Measurements from ENCODE around the gene ZNF616. TPM values are rescaled to one million over a fixed set of nuclear protein-coding genes. Genes with fewer than 3 reads are reported as not detected.

ZNF616 gene
- total RNA-seq, 2 experiments from 2014 or later, result 11.2 to 11.7 TPM

DNA sequence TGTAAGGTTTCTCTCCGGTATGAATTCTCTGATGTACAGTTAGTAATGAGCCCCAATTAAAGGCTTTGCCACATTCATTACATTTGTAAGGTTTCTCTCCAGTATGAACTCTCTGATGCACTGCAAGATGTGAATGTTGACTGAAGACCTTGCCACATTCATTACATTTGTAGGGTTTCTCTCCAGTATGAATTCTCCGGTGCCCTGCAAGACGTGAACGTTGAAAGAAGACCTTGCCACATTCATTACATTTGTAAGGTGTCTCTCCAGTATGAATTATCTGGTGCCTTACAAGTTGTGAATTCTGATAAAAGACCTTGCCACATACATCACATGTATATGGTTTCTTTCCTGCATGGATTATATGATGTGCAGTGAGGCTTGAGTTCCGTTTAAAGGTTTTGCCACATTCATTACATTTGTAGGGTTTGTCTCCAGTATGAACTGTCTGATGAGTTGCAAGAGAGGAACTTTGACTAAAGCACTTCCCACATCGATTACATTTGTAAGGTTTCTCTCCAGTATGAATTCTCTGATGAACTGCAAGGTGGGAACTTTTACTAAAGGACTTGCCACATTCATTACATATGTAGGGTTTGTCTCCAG, 73.4 kb downstream of the ZNF616 start:
- Mint-ChIP-seq H3K9me3 (peaks cover 68% of the 10 kb centered on the region), H3K4me1 (ENCODE audit: low read depth) (no peaks in the 10 kb centered on the region), H3K4me3 (no peak overlapping the region)

DNA sequence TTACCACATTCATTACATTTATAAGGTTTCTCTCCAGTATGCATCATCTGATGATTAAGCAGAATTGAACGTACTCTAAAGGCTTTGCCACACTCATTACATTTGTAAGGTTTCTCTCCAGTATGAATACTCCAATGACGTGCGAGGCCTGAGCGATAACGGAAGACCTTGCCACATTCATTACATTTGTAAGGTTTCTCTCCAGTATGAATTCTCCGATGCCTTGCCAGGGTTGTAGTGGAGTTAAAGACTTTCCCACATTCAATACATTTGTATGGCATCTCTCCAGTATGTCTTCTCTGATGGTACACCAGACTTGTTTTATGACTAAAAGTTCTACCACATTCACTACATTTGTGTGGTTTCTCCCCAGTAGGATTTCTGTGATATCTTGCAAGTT, 74.3 kb downstream of the ZNF616 start:
- H3K27me3 Mint-ChIP-seq, result no peaks in the 10 kb centered on the region
- no peaks in the 10 kb centered on the region for H3K4me1 Mint-ChIP-seq (ENCODE audit: low read depth)
- ATAC-seq, result no peak
- no peak overlapping the region for H3K4me3 Mint-ChIP-seq
- DNase-seq, result no peak
- POLR2A ChIA-PET, result no interaction called here
- TF ChIP-seq, protein P1, sequence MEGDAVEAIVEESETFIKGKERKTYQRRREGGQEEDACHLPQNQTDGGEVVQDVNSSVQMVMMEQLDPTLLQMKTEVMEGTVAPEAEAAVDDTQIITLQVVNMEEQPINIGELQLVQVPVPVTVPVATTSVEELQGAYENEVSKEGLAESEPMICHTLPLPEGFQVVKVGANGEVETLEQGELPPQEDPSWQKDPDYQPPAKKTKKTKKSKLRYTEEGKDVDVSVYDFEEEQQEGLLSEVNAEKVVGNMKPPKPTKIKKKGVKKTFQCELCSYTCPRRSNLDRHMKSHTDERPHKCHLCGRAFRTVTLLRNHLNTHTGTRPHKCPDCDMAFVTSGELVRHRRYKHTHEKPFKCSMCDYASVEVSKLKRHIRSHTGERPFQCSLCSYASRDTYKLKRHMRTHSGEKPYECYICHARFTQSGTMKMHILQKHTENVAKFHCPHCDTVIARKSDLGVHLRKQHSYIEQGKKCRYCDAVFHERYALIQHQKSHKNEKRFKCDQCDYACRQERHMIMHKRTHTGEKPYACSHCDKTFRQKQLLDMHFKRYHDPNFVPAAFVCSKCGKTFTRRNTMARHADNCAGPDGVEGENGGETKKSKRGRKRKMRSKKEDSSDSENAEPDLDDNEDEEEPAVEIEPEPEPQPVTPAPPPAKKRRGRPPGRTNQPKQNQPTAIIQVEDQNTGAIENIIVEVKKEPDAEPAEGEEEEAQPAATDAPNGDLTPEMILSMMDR (IDR thresholded peaks at IDR 0.05), result no peak
- CTCF ChIA-PET, result no interaction called here
- H3K27ac Mint-ChIP-seq, result no peak overlapping the region
- H3K36me3 Mint-ChIP-seq (ENCODE audit: low read depth), result peaks cover 90% of the 10 kb centered on the region
- intact Hi-C loops (cut with micrococcal nuclease), result no loop called here
- peaks cover 67% of the 10 kb centered on the region for H3K9me3 Mint-ChIP-seq

More for the DNA sequence above, 73.4 kb downstream of the ZNF616 start:
- no peaks in the 10 kb centered on the region for H3K27me3 Mint-ChIP-seq
- DNase-seq, result no peak
- ChIA-PET CTCF (no interaction called here), POLR2A (no interaction called here)
- ATAC-seq, result no peak
- intact Hi-C loops (cut with micrococcal nuclease), result no loop called here
- no peak overlapping the region for H3K27ac Mint-ChIP-seq
- peaks cover 92% of the 10 kb centered on the region for H3K36me3 Mint-ChIP-seq (ENCODE audit: low read depth)
- TF ChIP-seq, protein P1 (IDR thresholded peaks at IDR 0.05), result no peak

Other genes starting within 250 kb of the ZNF616 start
- 10 to 100 TPM in 1 of 2 experiments, 1 to 10 TPM in 1; 8.6 to 10.7 TPM for gene ZNF649, start 234.9 kb downstream of the ZNF616 start, total RNA-seq
- gene ZNF613, start 212.5 kb downstream of the ZNF616 start, total RNA-seq, result 1 to 10 TPM; 3.2 to 3.5 TPM
- 1 to 10 TPM; 7.5 to 7.6 TPM for gene ZNF350, start 153.1 kb downstream of the ZNF616 start, total RNA-seq
- 1 to 10 TPM; 8.3 to 9.0 TPM for gene ZNF615, start 131.7 kb downstream of the ZNF616 start, total RNA-seq
- 10 to 100 TPM; 11.9 to 13.3 TPM for gene ZNF614, start 111.6 kb downstream of the ZNF616 start, total RNA-seq
- 10 to 100 TPM; 15.8 to 16.3 TPM for gene ZNF432, start 91.1 kb downstream of the ZNF616 start, total RNA-seq
- gene ZNF841, start 44.2 kb downstream of the ZNF616 start, total RNA-seq, result 10 to 100 TPM; 19.2 to 22.7 TPM
- gene ZNF836, start 31.7 kb upstream of the ZNF616 start, total RNA-seq, result 10 to 100 TPM; 10.3 to 12.6 TPM
- gene PPP2R1A, start 50.1 kb upstream of the ZNF616 start, total RNA-seq, result 100 to 1,000 TPM; 236 to 237 TPM
- 10 to 100 TPM; 30.7 to 32.9 TPM for gene ZNF766, start 129.6 kb upstream of the ZNF616 start, total RNA-seq
- 1 to 10 TPM; 2.6 to 3.2 TPM for gene ZNF480, start 157.2 kb upstream of the ZNF616 start, total RNA-seq
- 1 to 10 TPM; 1.4 to 3.2 TPM for gene ZNF610, start 196.3 kb upstream of the ZNF616 start, total RNA-seq
- gene ZNF880, start 230.0 kb upstream of the ZNF616 start, total RNA-seq, result 10 to 100 TPM; 18.1 to 20.4 TPM

All from activated CD8-positive, alpha-beta T cell treated with anti-CD3 and anti-CD28 coated beads for 36 hours (primary cell).